Measurements from ENCODE around the gene NINJ2.
A peak's percentile ranks its signal among the peaks of the same experiment; 100 is the strongest.

The NINJ2 gene

DNA sequence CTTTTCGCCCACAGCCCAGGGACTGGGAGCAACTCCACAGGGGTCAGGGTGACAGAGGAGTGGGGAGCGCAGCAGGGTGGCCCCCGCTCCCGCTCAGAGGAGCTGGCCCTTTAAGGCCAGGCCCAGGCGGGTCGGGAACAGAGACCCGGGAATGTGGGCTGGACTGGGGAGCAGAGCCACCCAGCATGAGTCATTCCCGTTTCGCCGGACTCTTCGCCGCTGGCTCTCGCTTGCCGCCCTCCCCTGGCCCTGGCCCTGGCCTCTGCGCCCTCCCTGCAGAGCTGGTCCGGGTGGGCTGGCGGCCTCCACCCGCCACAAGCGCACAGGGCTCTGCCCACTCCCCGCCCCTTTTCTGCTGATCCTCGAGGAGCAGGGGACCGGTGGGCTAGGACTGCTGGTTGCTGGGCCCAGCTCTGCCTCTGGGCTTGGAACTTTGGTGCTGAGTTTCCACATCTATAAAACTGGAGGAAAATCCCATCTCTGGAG, 92.8 kb downstream of the NINJ2 start:
- no peaks in the 10 kb centered on the region for H3K27me3 Mint-ChIP-seq
- H3K36me3 Mint-ChIP-seq: no peaks in the 10 kb centered on the region
- H3K4me1 Mint-ChIP-seq (ENCODE audit: low read depth): peaks cover 54% of the 10 kb centered on the region
- H3K27ac Mint-ChIP-seq: no peak overlapping the region
- peak overlapping the region; percentile 23 for H3K4me3 Mint-ChIP-seq
- H3K9me3 Mint-ChIP-seq (ENCODE audit: low read depth): no peaks in the 10 kb centered on the region

DNA sequence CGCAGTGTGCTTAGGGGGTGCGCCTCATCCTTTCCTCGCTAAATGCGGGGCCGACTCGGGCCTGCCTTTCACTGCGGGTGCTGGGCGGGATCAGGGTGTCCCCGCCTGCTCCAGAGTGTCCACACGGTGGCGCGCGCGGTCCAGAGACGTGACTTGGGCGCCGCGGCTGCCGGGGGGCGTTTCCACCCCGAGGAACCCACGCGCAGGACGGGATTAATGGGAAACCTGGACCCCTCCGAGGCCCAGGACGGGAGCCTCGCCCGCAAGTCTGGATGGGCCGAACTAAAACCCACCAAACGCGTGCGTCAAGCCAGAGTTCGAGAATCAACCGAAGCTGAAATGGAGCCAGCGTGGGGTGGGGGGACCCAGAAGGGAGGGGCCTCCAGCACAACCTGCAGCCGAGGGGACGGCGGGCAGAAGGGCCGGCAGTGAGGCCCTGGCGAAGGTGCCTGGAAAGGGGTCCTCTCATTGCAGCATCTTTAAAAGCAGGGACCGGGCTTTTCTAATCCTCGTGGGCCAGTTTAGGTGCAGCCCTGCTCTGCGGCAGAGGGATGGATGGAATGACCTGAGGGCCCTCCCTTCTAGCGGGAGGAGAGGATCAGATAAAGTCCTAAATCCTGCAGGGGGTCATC, 93.3 kb downstream of the NINJ2 start:
- no peaks in the 10 kb centered on the region for H3K36me3 Mint-ChIP-seq
- peak overlapping the region; percentile 76 for H3K4me3 Mint-ChIP-seq
- H3K27me3 Mint-ChIP-seq: no peaks in the 10 kb centered on the region
- no peaks in the 10 kb centered on the region for H3K9me3 Mint-ChIP-seq (ENCODE audit: low read depth)
- H3K4me1 Mint-ChIP-seq (ENCODE audit: low read depth): peaks cover 55% of the 10 kb centered on the region
- no peak overlapping the region for H3K27ac Mint-ChIP-seq

DNA sequence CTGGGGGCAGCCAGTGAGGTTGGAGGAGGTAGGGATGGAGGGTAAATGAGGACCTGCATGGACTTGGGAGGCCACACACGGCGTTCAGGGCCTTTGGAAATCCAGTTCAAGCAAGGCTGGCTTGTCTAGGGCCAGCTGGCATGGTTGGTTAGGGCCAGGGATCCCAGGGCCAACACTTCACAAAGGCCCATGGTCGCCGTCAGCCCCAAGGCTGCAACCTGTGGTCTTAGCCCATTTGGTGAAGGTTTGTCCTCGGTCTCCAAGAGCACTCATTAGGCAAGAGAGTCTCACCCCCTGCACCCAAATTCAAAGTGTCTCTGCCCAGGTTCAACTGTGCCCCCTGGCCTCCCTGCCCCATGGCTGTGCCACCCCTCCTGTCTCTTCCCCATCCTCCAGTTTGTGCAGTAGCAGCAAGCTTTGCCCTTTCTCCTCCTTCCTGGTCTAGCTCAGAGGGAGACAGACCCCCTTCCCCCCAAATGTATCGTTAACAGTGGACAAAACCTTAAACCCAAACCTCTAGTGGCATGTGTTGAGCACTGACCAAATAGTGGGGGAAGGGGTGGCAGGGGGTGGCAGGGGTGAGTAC, 94.1 kb downstream of the NINJ2 start:
- Mint-ChIP-seq H3K4me1 (ENCODE audit: low read depth) (peaks cover 58% of the 10 kb centered on the region), H3K9me3 (ENCODE audit: low read depth) (no peaks in the 10 kb centered on the region), H3K27ac (no peak overlapping the region), H3K4me3 (peak overlapping the region; percentile 76), H3K36me3 (no peaks in the 10 kb centered on the region), H3K27me3 (no peaks in the 10 kb centered on the region)

- H3K4me3 Mint-ChIP-seq: no peak overlapping the region
- H3K27me3 Mint-ChIP-seq: no peaks in the 10 kb centered on the region
- peaks cover 65% of the 10 kb centered on the region for H3K4me1 Mint-ChIP-seq (ENCODE audit: low read depth)
- peak overlapping the region; percentile 66 for H3K27ac Mint-ChIP-seq
- H3K9me3 Mint-ChIP-seq (ENCODE audit: low read depth): no peaks in the 10 kb centered on the region
- no peaks in the 10 kb centered on the region for H3K36me3 Mint-ChIP-seq
Observed at GRCh38 chr12:568486-568885, 94.8 kb downstream of the NINJ2 start.

- Mint-ChIP-seq H3K27ac (peak overlapping the region; percentile 61), H3K27me3 (no peaks in the 10 kb centered on the region), H3K4me1 (ENCODE audit: low read depth) (peaks cover 73% of the 10 kb centered on the region), H3K4me3 (no peak overlapping the region), H3K9me3 (ENCODE audit: low read depth) (no peaks in the 10 kb centered on the region), H3K36me3 (no peaks in the 10 kb centered on the region)
Observed at GRCh38 chr12:565589-566105, 97.6 kb downstream of the NINJ2 start.

DNA sequence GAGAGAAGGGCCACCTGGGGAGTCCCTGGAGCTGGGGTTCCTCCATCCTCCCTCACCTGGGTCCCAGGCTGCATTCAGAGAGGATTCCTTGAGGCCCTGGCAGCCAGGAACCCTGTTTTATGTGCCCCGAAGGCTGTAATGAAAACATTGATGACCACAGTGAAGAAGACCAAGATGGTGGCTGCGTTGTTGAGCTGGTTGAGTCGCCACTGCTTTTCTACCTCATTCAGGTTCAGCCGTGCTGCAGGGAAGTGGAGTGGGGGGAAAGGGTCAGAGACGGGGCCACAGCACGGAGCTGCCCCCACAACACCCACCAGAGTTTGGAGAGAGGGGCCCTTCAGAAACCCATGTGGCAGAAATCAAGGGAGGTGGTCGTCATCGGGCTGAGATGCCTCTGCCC, 98.1 kb downstream of the NINJ2 start:
- H3K4me1 Mint-ChIP-seq (ENCODE audit: low read depth): peaks cover 73% of the 10 kb centered on the region
- H3K27ac Mint-ChIP-seq: peak overlapping the region; percentile 61
- H3K4me3 Mint-ChIP-seq: peak overlapping the region; percentile 46

GRCh38 chr12:563787-564298, 99.4 kb downstream of the NINJ2 start:
- no peaks in the 10 kb centered on the region for H3K36me3 Mint-ChIP-seq
- peak overlapping the region; percentile 86 for H3K4me3 Mint-ChIP-seq
- H3K4me1 Mint-ChIP-seq (ENCODE audit: low read depth): peaks cover 70% of the 10 kb centered on the region
- H3K27ac Mint-ChIP-seq: peak overlapping the region; percentile 94
- H3K27me3 Mint-ChIP-seq: no peaks in the 10 kb centered on the region
- H3K9me3 Mint-ChIP-seq (ENCODE audit: low read depth): no peaks in the 10 kb centered on the region

More for the DNA sequence above, 98.1 kb downstream of the NINJ2 start:
- Mint-ChIP-seq H3K9me3 (ENCODE audit: low read depth) (no peaks in the 10 kb centered on the region), H3K27me3 (no peaks in the 10 kb centered on the region), H3K36me3 (no peaks in the 10 kb centered on the region)

GRCh38 chr12:563250-563781, 99.9 kb downstream of the NINJ2 start:
- Mint-ChIP-seq H3K4me3 (peak overlapping the region; percentile 86), H3K9me3 (ENCODE audit: low read depth) (no peaks in the 10 kb centered on the region), H3K27ac (peak overlapping the region; percentile 94), H3K4me1 (ENCODE audit: low read depth) (peaks cover 68% of the 10 kb centered on the region), H3K27me3 (no peaks in the 10 kb centered on the region), H3K36me3 (no peaks in the 10 kb centered on the region)

DNA sequence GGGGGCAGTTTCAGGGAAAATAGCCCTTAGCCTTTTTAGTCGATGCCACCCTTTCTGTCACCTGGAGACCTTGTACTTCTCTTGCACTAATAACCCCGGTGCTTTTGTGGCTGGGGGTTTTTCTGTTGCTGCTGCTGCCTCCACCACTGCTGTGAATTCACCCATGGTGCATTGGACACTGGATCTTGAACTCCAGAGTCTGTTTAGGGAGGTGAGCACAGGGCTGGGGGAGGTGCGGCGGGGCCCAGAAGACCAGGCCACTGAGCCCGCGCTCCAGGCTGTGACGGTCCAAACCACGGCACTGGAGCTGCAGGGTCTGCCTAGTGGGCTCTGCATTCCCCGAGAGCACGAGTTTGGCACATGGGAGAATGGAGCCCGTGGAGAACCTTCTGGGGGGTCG, 100.6 kb downstream of the NINJ2 start:
- peak overlapping the region; percentile 94 for H3K27ac Mint-ChIP-seq
- peaks cover 65% of the 10 kb centered on the region for H3K4me1 Mint-ChIP-seq (ENCODE audit: low read depth)

DNA sequence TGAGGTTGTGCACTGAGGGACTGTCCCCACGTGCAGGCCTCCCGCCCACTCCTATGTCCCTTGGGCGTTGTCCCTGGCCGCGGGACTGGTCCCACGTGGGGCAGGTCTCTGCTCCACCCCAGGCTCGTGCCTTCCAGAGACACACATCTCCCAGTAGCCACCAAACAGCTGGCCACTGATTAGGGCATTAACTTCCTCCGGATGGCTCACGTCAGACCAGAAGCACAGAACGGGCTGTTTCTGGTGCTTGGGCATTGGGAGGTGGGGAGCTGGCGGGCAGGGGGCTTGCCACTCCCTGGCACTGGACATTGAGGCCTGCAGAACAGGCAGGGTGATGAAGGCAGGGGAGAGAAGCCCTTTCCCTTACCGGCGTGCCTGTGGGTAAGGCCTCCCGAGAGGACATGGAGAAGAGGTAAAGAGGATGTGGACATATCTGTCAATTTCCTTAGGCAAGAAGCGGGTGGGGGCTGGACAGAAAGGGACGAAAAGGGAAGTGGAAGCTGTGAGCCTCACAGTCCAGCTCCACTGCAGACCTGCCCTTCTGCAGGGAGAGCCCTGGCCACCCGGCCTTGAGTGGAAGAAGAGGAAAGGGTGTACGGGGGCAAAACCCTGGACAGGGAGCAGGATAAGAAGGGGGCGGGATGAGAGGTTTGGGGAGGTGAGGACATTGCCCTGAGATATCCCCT, 101.2 kb downstream of the NINJ2 start:
- Mint-ChIP-seq H3K36me3 (no peaks in the 10 kb centered on the region), H3K4me3 (peak overlapping the region; percentile 2), H3K4me1 (ENCODE audit: low read depth) (peaks cover 59% of the 10 kb centered on the region), H3K27ac (peak overlapping the region; percentile 51), H3K27me3 (no peaks in the 10 kb centered on the region), H3K9me3 (ENCODE audit: low read depth) (no peaks in the 10 kb centered on the region)

More for the DNA sequence above, 100.6 kb downstream of the NINJ2 start:
- Mint-ChIP-seq H3K27me3 (no peaks in the 10 kb centered on the region), H3K9me3 (ENCODE audit: low read depth) (no peaks in the 10 kb centered on the region), H3K36me3 (no peaks in the 10 kb centered on the region), H3K4me3 (peak overlapping the region; percentile 86)

- Mint-ChIP-seq H3K27me3 (no peaks in the 10 kb centered on the region), H3K9me3 (ENCODE audit: low read depth) (no peaks in the 10 kb centered on the region), H3K27ac (no peak overlapping the region), H3K4me3 (no peak overlapping the region), H3K36me3 (no peaks in the 10 kb centered on the region), H3K4me1 (ENCODE audit: low read depth) (peaks cover 52% of the 10 kb centered on the region)
Observed at GRCh38 chr12:561391-561705, 101.9 kb downstream of the NINJ2 start.

DNA sequence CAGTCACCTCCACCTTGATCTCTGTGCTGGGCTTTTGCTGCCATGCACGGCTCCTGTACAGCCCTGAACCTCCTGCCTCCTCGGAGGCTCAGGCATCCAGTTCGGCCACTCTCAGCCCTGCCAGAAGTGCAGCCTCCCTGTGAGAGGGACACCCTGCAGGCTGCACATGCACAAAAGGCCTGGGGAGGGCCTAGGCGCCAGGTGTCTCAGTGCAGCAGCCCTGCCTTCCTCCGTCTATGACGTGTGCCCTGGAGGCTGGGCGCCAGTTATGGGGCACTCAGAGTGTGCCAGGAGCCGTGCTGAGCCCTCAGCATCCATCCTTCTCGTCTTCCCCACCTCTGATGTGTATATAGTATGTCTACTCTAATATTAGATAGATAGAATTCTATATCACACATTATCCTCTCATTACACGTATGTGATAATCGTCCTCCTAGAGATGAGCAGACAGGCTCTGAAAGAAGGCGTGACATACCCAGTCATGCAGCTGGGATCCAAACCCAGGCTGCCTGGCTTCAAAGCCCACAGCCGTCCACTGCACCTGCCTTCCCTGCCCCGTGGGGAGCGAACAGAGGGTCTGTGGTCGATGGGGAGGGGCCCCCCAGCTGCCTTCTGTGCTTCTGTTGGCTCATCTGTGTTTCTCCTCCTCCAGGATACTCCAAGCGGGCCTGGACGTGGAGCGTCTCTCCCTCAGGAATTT, 102.4 kb downstream of the NINJ2 start:
- H3K4me3 Mint-ChIP-seq: no peak overlapping the region
- H3K9me3 Mint-ChIP-seq (ENCODE audit: low read depth): no peaks in the 10 kb centered on the region
- H3K27me3 Mint-ChIP-seq: no peaks in the 10 kb centered on the region
- H3K36me3 Mint-ChIP-seq: no peaks in the 10 kb centered on the region
- no peak overlapping the region for H3K27ac Mint-ChIP-seq
- peaks cover 47% of the 10 kb centered on the region for H3K4me1 Mint-ChIP-seq (ENCODE audit: low read depth)

DNA sequence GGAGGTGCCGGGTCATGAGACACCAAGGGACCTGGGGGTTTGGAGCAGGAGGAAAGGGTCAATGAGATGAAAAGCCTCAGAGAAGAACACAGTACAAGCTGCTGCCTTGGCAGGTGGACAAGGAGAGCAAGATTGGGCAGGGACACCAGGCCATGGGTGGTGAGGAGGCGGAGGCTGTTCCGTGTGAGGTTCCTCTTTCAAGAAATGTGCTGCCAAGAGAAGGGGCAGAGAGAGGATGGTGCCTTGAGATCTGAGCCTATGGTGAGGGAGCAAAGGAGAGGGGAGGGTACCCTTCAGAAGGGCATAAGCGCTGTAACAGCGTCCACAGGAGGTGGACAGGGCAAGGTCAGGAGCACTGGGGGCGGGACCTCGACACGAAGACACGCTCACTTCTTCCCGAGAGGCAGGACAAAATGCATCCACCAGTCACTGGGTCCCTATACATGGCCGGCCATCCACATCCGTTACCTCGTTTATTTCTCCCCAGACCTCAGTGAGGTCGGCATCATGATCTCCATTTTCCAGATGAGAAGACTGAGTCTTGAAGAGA, 103.3 kb downstream of the NINJ2 start:
- H3K27me3 Mint-ChIP-seq: no peaks in the 10 kb centered on the region
- no peaks in the 10 kb centered on the region for H3K9me3 Mint-ChIP-seq (ENCODE audit: low read depth)
- H3K4me1 Mint-ChIP-seq (ENCODE audit: low read depth): peaks cover 43% of the 10 kb centered on the region
- H3K4me3 Mint-ChIP-seq: no peak overlapping the region
- no peaks in the 10 kb centered on the region for H3K36me3 Mint-ChIP-seq
- no peak overlapping the region for H3K27ac Mint-ChIP-seq

- H3K27ac Mint-ChIP-seq: no peak overlapping the region
- H3K4me3 Mint-ChIP-seq: no peak overlapping the region
- peaks cover 37% of the 10 kb centered on the region for H3K4me1 Mint-ChIP-seq (ENCODE audit: low read depth)
Observed at GRCh38 chr12:559208-559905, 103.9 kb downstream of the NINJ2 start.

More at GRCh38 chr12:559208-559905, 103.9 kb downstream of the NINJ2 start:
- Mint-ChIP-seq H3K9me3 (ENCODE audit: low read depth) (no peaks in the 10 kb centered on the region), H3K27me3 (no peaks in the 10 kb centered on the region), H3K36me3 (no peaks in the 10 kb centered on the region)
